Subcutaneous adipose tissue (tissue), 4 donors: ENCODE results near the gene SOX8. TPM values are rescaled to one million over a fixed set of nuclear protein-coding genes. Genes with fewer than 3 reads are reported as not detected.

Experiments used
- total RNA-seq, 4 donors: library from RNA; depleted of rRNA; stranded (reverse); fragments of >200 nt; gene quantifications; one replicate each; pipeline ENCODE4 v1.1.0, GENCODE V29; 2016
- TF ChIP-seq, protein P1 (sequence below): fragments of 450-650 bp; IDR thresholded peaks from one replicate; pipeline ENCODE4 v1.5.1; 2016; ENCODE audit warnings: low read depth, mild to moderate bottlenecking, control low read depth, antibody characterized with exemption, moderate library complexity

Gene SOX8
- total RNA-seq, 4 donors from 2014 or later, result 1.0 TPM; not detected in 3

DNA sequence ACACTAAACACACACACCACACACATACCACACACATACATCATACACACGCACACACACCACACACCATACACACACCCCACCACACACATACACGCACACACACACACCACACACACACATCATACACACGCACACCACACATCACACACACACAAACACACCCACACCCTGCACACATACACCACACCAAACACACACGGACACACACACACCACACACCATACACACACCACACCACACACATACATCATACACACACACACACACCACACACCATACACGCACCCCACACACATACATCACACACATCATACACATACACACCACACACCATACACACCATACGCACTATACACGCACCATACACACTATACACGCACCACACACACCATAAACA, 3.7 kb upstream of the SOX8 start:
- TF ChIP-seq, protein P1, sequence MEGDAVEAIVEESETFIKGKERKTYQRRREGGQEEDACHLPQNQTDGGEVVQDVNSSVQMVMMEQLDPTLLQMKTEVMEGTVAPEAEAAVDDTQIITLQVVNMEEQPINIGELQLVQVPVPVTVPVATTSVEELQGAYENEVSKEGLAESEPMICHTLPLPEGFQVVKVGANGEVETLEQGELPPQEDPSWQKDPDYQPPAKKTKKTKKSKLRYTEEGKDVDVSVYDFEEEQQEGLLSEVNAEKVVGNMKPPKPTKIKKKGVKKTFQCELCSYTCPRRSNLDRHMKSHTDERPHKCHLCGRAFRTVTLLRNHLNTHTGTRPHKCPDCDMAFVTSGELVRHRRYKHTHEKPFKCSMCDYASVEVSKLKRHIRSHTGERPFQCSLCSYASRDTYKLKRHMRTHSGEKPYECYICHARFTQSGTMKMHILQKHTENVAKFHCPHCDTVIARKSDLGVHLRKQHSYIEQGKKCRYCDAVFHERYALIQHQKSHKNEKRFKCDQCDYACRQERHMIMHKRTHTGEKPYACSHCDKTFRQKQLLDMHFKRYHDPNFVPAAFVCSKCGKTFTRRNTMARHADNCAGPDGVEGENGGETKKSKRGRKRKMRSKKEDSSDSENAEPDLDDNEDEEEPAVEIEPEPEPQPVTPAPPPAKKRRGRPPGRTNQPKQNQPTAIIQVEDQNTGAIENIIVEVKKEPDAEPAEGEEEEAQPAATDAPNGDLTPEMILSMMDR, result no peak

DNA sequence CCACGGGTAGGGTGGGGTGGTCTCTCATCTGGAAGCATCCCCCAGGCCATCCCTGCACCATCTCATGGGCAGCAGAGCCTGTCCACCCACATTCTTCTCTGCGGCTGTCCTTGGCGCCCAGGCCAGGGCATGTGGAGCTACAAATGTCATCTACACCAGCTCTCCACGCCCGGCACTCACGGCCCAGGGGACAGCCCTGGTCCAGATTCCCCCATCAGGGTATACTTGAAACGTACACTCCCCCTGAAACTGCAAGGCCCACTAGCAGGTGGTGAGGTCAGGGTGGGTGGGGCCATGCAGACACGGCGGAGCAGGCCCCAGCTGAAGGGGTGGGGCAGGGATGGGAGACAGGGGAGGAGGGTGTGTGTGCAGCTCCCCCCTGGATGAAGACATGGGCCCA, 3.2 kb upstream of the SOX8 start:
- TF ChIP-seq, protein P1, result no peak

DNA sequence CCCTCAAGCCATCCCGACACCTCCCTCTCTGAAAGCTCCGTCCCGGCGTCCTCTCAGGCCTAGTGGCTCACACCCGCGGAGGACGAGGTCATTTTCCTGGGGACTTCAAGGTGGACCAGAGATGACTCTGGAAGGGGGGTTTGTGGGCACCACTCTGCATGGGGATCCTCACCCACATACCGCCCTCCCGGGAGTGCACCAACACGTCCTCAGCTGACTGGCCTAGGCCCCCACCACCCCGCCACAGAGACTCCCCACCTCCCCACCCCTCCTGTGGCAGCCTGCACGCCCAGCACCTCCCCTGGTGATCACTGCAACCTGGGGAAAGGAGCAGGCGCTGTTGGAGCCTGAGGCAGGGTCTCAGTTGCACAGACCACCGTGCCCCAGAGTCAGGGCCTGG, 2.4 kb upstream of the SOX8 start:
- TF ChIP-seq, protein P1, result no peak

DNA sequence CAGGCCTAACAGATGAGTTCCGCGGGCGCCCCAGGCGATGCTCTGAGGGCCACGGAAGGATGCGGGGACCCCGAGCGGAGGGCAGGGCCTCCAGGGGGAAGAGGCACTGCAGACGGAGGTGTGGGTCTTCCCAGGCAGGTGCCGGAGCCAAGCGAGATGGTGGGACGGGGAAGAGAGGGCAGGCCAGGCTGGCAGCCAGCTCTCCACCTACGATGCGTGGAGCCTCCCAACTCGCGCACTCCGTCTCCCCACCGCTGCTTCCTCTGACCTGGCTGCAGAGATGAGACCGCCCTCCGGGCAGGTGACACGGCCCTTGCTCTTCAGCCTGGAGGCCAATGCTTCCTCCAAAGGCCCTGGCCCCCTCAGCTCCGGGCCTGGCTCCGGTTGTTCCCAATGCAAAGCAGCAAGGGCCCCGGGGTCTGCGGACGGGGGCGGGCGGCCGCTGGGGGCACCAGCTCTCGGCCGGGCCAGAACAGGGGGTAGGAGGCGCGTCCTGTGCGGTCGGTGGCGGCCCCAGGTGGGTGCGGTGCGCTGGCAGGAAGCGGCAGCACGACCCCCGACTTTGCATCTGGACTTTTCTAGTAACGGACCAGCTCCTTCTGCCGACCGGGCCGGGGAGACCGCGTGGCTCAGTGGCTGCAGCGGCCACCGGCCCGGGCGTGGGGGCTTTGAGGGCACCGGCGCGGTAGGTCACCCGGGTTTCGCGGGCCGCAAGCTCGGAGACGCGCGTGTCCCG, 1.5 kb upstream of the SOX8 start:
- TF ChIP-seq, protein P1, result no peak

DNA sequence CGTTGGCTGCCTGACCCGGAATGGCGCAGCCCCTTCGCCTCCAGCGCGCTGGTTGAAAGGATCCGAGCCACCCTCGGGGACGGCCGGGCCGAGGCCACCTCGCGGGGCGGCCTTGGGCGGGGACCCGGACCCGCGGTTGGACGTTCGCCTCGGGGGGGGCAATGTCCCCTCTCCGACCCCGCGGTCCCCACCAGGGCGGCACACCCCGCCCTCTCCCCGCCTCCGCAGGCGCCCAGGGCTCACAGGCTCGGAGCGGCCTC, 1.0 kb upstream of the SOX8 start:
- TF ChIP-seq, protein P1, result no peak

DNA sequence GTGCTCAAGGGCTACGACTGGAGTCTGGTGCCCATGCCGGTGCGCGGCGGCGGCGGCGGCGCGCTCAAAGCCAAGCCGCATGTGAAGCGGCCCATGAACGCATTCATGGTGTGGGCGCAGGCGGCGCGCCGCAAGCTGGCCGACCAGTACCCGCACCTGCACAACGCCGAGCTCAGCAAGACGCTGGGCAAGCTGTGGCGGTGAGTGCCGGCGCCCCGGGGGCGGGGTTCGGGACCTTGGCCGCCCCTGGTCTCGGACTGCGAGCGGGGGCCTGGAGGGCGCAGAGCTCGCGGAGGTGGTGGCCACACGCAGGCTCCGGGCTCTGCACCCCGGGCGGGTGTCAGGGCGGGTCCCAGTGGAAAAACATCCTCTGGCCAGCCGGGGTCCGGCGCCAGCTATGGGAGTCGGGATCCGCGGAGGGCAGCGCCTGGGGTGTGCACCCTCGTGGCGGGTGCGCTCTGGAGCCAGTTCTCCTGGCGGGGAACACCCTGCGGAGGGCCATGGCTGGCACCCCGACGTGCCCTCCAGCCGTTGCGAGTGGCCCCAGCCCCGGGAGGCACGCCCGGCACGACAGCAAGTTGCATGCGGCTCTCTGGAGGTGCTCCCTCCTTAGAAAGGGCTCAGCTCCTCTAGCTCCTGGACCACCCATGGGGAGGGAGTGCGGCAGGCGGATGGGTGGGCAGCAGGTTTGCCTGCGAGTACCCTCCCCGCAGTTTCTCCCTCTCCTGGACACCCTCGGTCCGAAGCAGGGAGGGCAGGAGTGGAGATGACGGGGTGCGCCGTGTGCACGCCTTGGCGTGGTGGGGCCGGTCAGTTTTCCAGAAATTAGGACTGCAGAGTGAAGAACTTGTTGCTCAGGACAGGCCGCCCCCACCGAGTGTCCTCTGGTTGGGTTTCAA, 824 bp downstream of the SOX8 start:
- TF ChIP-seq, protein P1, result no peak
